K562 (cell line): ENCODE results near the gene ZNF410. TPM values are rescaled to one million over a fixed set of nuclear protein-coding genes. Genes with fewer than 3 reads are reported as not detected.
A peak's percentile ranks its signal among the peaks of the same experiment; 100 is the strongest.

Experiments
- ATAC-seq: fragments of 200-7000 bp; cut with Tn5 transposase; 3 replicates; pipeline ENCODE4 v1.9.1; 2020; ENCODE audit warnings: moderate library complexity
- BruUV-seq: library from RNA; stranded (reverse); fragments of 400-500 nt; replicated peaks from 2 replicates; lab custom pipeline; 2021; lab: Mats Ljungman, UMichigan
- CTCF ChIA-PET: fragments of 300-600 bp; formaldehyde crosslinking; extraction: SDS; loops from one replicate; lab custom pipeline; 2021; ENCODE audit warnings: low intra/inter-chr PET ratio; lab: Yijun Ruan, JAX
- POLR2A ChIA-PET: fragments of 300-600, 350-650 bp; sonication (Branson Sonifier 250); formaldehyde crosslinking; extraction: SDS; loops from one replicate; lab custom pipeline; 2021; ENCODE audit warnings: antibody characterized with exemption, inconsistent platforms; lab: Yijun Ruan, JAX
- DNase-seq, 4 experiments: peaks; one replicate each; pipeline versions ENCODE4 v3.0.0 to v3.0.0-alpha.2; 2011 to 2018; ENCODE audit warnings: low spot score in 3 of 4, mixed read lengths in 3 of 4; ENCODE audit errors: extremely low read depth in 1 of 4
- FAIRE-seq: peaks from 2 replicates; lab custom pipeline; 2011; peaks lifted over from hg19 to GRCh38; lab: Jason Lieb, UNC
- H2AFZ ChIP-seq: 2 replicates; pipeline ENCODE4 v1.6.0; 2011; ENCODE audit warnings: low read depth, low read length, control low read depth, inconsistent platforms
- H3K27ac ChIP-seq: fragments of 200-600 bp; 3 replicates; pipeline ENCODE4 v1.8.0; 2011; ENCODE audit warnings: low read depth, mild to moderate bottlenecking, control low read depth, inconsistent platforms, low read length, moderate library complexity, mixed read lengths; ENCODE audit errors: extremely low read depth
- H3K27me3 ChIP-seq, 2 experiments: fragments of 300-600 bp in 1 of 2; 2 replicates in 1 of 2; 3 replicates in 1 of 2; pipeline versions ENCODE4 v1.6.0 to v1.8.0; 2011; ENCODE audit warnings: inconsistent platforms in 2 of 2, low read length in 2 of 2, mild to moderate bottlenecking in 1 of 2, mixed read lengths in 1 of 2, moderate library complexity in 1 of 2; ENCODE audit not compliant: control insufficient read depth in 2 of 2, insufficient read depth in 2 of 2
- H3K36me3 ChIP-seq: fragments of 300-600 bp; 3 replicates; pipeline ENCODE4 v1.8.0; 2011; ENCODE audit warnings: mild to moderate bottlenecking, low read length, inconsistent platforms; ENCODE audit not compliant: control insufficient read depth, insufficient read depth
- H3K4me1 ChIP-seq, 2 experiments: fragments of 200-600 bp in 1 of 2; replicated peaks in 1 of 2; 2 replicates in 1 of 2; 3 replicates in 1 of 2; pipeline versions ENCODE4 v1.5.1 to v1.8.0; 2011; ENCODE audit warnings: inconsistent platforms in 2 of 2, low read length in 2 of 2, mild to moderate bottlenecking in 1 of 2, mixed read lengths in 1 of 2, moderate library complexity in 1 of 2; ENCODE audit not compliant: control insufficient read depth in 2 of 2, insufficient read depth in 2 of 2
- H3K4me2 ChIP-seq: 2 replicates; pipeline ENCODE4 v1.6.1; 2011; ENCODE audit warnings: low read length, control low read depth, inconsistent platforms, mixed read lengths; ENCODE audit not compliant: insufficient read depth
- H3K4me3 ChIP-seq: fragments of 200-600 bp; sonication (generic), shearing (Covaris generic); 2 replicates; pipeline ENCODE4 v1.5.1; 2016; ENCODE audit warnings: control low read depth, inconsistent platforms
- H3K79me2 ChIP-seq: fragments of 200-600 bp; 3 replicates; pipeline ENCODE4 v1.8.0; 2011; ENCODE audit warnings: low read length, inconsistent platforms; ENCODE audit not compliant: control insufficient read depth, insufficient read depth
- H3K9ac ChIP-seq, 2 experiments: 2 replicates each; pipeline versions ENCODE4 v1.6.0 to v1.6.1; 2011; ENCODE audit warnings: low read depth in 2 of 2, low read length in 2 of 2, control low read depth in 1 of 2, inconsistent platforms in 1 of 2, mild to moderate bottlenecking in 1 of 2, mixed read lengths in 1 of 2; ENCODE audit not compliant: insufficient read depth in 1 of 2
- H3K9me1 ChIP-seq: one replicate; pipeline ENCODE4 v1.6.0; 2011; ENCODE audit warnings: inconsistent platforms, mild to moderate bottlenecking, low read length, moderate library complexity; ENCODE audit not compliant: control insufficient read depth, insufficient read depth
- H3K9me3 ChIP-seq: replicated peaks from 2 replicates; pipeline ENCODE4 v1.5.1; 2011; ENCODE audit warnings: low read depth, low read length, inconsistent platforms; ENCODE audit not compliant: control insufficient read depth, insufficient read depth
- H4K20me1 ChIP-seq: replicated peaks from 2 replicates; pipeline ENCODE4 v1.6.1; 2011; ENCODE audit warnings: low read length, inconsistent platforms, mixed read lengths; ENCODE audit not compliant: control insufficient read depth, insufficient read depth
- BCOR ChIP-seq: fragments of 450-650 bp; IDR thresholded peaks from 2 replicates; pipeline ENCODE4 v1.6.1; 2016
- BRF1 ChIP-seq: IDR thresholded peaks from 3 replicates; pipeline ENCODE4 v1.6.1; 2011; ENCODE audit warnings: borderline replicate concordance, mild to moderate bottlenecking; ENCODE audit not compliant: insufficient read length; ENCODE audit errors: extremely low read depth
- CBX5 ChIP-seq: IDR thresholded peaks from 2 replicates; pipeline ENCODE4 v1.6.1; 2014; ENCODE audit warnings: low read depth, borderline replicate concordance
- CHD4 ChIP-seq: fragments of 200-600 bp; sonication (generic); IDR thresholded peaks from 3 replicates; pipeline ENCODE4 v1.6.1; 2012; ENCODE audit warnings: low read depth, mild to moderate bottlenecking, mixed read lengths, low read length, inconsistent platforms; ENCODE audit not compliant: insufficient read depth, insufficient replicate concordance, poor library complexity, severe bottlenecking
- FOXJ2 ChIP-seq: fragments of 200-800 bp; sonication (Bioruptor generic); IDR thresholded peaks from 2 replicates; pipeline ENCODE4 v1.6.1; 2016; ENCODE audit warnings: missing genetic modification characterization, missing compliant biosample characterization
- HNRNPUL1 ChIP-seq: fragments of 200-400 bp; formaldehyde crosslinking; IDR thresholded peaks from 2 replicates; pipeline ENCODE4 v1.6.1; 2017; ENCODE audit warnings: low read length
- MAFF ChIP-seq: IDR thresholded peaks from 2 replicates; pipeline ENCODE4 v1.6.1; 2012; ENCODE audit warnings: low read length, improper control_type of control experiment
- SIX5 ChIP-seq, 2 experiments: IDR thresholded peaks; 2 replicates each; pipeline ENCODE4 v1.6.1; 2011; ENCODE audit warnings: low read length in 2 of 2, borderline replicate concordance in 1 of 2, low read depth in 1 of 2, mild to moderate bottlenecking in 1 of 2, moderate library complexity in 1 of 2; ENCODE audit not compliant: insufficient read depth in 1 of 2
- TEAD1 ChIP-seq, 2 experiments: fragments of 450-650 bp in 1 of 2; sonication (generic) in 1 of 2; formaldehyde crosslinking; IDR thresholded peaks; 2 replicates each; pipeline versions ENCODE4 v1.4.0 to v1.8.0; 2020 to 2022; ENCODE audit warnings: mild to moderate bottlenecking in 2 of 2, missing genetic modification reagents in 1 of 2
- WGBS: fragments of 100-300 bp; shearing (Covaris generic); methylation state at CpG from one replicate; pipeline ENCODE4 v1.1.6; 2016; ENCODE audit warnings: low coverage, mixed read lengths; ENCODE audit not compliant: insufficient coverage; ENCODE audit errors: missing lambda C conversion rate; 5-methylcytosine and 5-hydroxymethylcytosine counted together
- in situ Hi-C: fragments of 300-500 bp; cut with MboI; formaldehyde crosslinking; loops from 4 replicates; pipeline ENCODE4 v1.15.0; 2018; ENCODE audit warnings: inconsistent platforms, mixed read lengths
- intact Hi-C: fragments of 100-400 bp; cut with micrococcal nuclease; formaldehyde crosslinking; loops from 2 replicates; pipeline ENCODE4 v1.14.2; 2022
- polyA plus RNA-seq, 8 experiments: library from polyadenylated mRNA; depleted of rRNA in 4 of 8; stranded (reverse) in 5 of 8; unstranded in 3 of 8; fragments of >200 nt; fragmentation: Nextera tagmentation in 2 of 8; fragmentation: Illumina TruSeq in 1 of 8; extraction: Ambion mirVana in 2 of 8; extraction: Trizol in 1 of 8; gene quantifications; 2 replicates each; pipeline versions ENCODE4 v1.2.1 to v1.2.3, GENCODE V29; 2011 to 2014; ENCODE audit warnings: inconsistent platforms in 1 of 8, missing spikeins in 1 of 8
- total RNA-seq, 7 experiments: library from RNA; depleted of rRNA in 6 of 7; stranded (reverse); fragments of >200 nt in 6 of 7; fragmentation: Illumina TruSeq in 2 of 7; extraction: Trizol in 2 of 7; gene quantifications; 2 replicates each; pipeline versions ENCODE4 v1.2.1 to v1.2.3, GENCODE V29; 2011 to 2021; ENCODE audit warnings: low replicate concordance in 1 of 7
- TF ChIP-seq, protein P1 (sequence below): sonication (generic); formaldehyde crosslinking; IDR thresholded peaks from 2 replicates; pipeline ENCODE4 v1.8.1; 2022; ENCODE audit warnings: missing genetic modification reagents
- TF ChIP-seq, protein P2 (sequence below), 2 experiments: fragments of 450-650 bp in 1 of 2; sonication (generic) in 1 of 2; formaldehyde crosslinking in 1 of 2; IDR thresholded peaks in 1 of 2; conservative IDR thresholded peaks in 1 of 2; 2 replicates each; pipeline versions ENCODE4 v1.6.1 to v1.8.1; 2016 to 2023; ENCODE audit warnings: mild to moderate bottlenecking in 2 of 2, moderate library complexity in 2 of 2, inconsistent platforms in 1 of 2, missing genetic modification reagents in 1 of 2
- TF ChIP-seq, protein P3 (sequence below): fragments of 250-450 bp; sonication (Bioruptor Pico); IDR thresholded peaks from 2 replicates; pipeline ENCODE4 v1.5.0; 2021

ZNF410 gene
- total and polyA plus RNA-seq, 9 of the 15 experiments (the other 6 are each of a cell fraction or from before 2014, with no cell fraction given) = 20.5 to 64.8 (median 38.7) TPM

DNA sequence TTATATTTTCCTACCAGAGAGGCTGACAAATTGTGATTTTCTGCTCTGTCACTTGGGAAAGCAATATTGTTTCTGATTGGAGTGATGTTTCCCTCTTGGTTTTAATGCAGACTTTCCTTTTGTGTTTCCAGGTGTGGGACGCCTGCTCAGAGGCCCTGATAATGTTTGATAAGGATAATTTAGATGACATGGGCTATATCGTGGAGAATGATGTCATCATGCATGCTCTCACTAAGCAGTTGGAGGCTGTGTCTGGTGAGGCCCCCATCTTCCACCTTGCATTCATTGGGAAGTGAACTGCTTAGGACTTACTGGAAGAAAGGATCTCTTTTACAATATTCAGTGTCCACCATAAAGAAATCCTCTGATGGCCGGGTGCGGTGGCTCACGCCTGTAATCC, 69.0 kb downstream of the ZNF410 start:
- BruUV-seq = no TSS peak
- no peak for FAIRE-seq
- no peak for DNase-seq
- no peaks in the 10 kb centered on the region for H3K27me3 ChIP-seq
- intact Hi-C loops (no loop called here), in situ Hi-C loops (no loop called here)
- 79% methylated on average over 5 of the region's 5 CpGs for WGBS
- H3K4me1 ChIP-seq = no peaks in the 10 kb centered on the region
- H3K9me3 ChIP-seq = no peaks in the 10 kb centered on the region
- ChIA-PET POLR2A (no interaction called here), CTCF (no interaction called here)
- TF ChIP-seq TEAD1 (CRISPR knock-in tag; IDR thresholded peaks at IDR 0.05) = no peak
- TF ChIP-seq, protein P1, sequence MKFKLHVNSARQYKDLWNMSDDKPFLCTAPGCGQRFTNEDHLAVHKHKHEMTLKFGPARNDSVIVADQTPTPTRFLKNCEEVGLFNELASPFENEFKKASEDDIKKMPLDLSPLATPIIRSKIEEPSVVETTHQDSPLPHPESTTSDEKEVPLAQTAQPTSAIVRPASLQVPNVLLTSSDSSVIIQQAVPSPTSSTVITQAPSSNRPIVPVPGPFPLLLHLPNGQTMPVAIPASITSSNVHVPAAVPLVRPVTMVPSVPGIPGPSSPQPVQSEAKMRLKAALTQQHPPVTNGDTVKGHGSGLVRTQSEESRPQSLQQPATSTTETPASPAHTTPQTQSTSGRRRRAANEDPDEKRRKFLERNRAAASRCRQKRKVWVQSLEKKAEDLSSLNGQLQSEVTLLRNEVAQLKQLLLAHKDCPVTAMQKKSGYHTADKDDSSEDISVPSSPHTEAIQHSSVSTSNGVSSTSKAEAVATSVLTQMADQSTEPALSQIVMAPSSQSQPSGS (CRISPR knock-in tag) = no peak
- TF ChIP-seq FOXJ2 (tag) = no peak
- H3K9ac ChIP-seq = no peak overlapping the region
- H4K20me1 ChIP-seq = no peaks in the 10 kb centered on the region
- H3K27ac ChIP-seq = no peak overlapping the region
- peaks cover 4% of the 10 kb centered on the region; the same call in 2 of the 3 replicates for H3K79me2 ChIP-seq
- peaks cover 52% of the 10 kb centered on the region; the same call in 2 of the 3 replicates for H3K36me3 ChIP-seq
- H3K4me3 ChIP-seq = no peak overlapping the region
- peaks cover 3% of the 10 kb centered on the region for H3K9me1 ChIP-seq
- ATAC-seq = no peak
- H2AFZ ChIP-seq = no peak overlapping the region
- H3K4me2 ChIP-seq = no peak overlapping the region

DNA sequence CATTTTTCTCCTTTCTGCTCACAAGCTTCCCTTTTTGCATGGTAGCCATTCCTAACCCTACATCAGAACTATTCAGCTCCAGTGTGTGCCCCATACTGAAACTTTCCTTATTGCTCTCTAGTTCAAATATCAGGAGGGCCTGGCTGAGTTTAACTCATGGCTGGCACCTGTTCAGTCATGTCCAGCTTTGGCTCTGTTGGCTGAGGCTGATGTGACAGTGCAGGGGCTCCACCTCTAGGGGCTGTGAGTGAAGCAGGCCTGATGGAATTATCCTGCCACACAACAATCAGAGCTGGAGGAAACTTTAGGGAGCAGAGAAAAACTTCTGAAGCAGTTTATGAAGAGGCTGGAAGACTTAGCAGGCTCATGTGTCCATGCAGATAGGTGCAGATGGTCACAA, 71.9 kb downstream of the ZNF410 start:
- no TSS peak for BruUV-seq
- H3K9me3 ChIP-seq = no peaks in the 10 kb centered on the region
- intact Hi-C loops (no loop called here), in situ Hi-C loops (no loop called here)
- no peaks in the 10 kb centered on the region for H3K4me1 ChIP-seq
- H4K20me1 ChIP-seq = no peaks in the 10 kb centered on the region
- POLR2A ChIA-PET = interaction anchor here (1.4 kb wide), 1 partner anchor 13 kb away, joined by 3 read pairs; no protein-coding TSS in a partner anchor
- ATAC-seq (peak; percentile 42; the same call in 1 of the 3 replicates), FAIRE-seq (no peak), DNase-seq (no peak)
- no peak overlapping the region for H3K9ac ChIP-seq
- CTCF ChIA-PET = no interaction called here
- H3K79me2 ChIP-seq = no peaks in the 10 kb centered on the region
- no peak overlapping the region for H2AFZ ChIP-seq
- no peak overlapping the region for H3K4me3 ChIP-seq
- no peak overlapping the region for H3K4me2 ChIP-seq
- peaks cover 75% of the 10 kb centered on the region; the same call in 2 of the 3 replicates for H3K36me3 ChIP-seq
- peaks cover 2% of the 10 kb centered on the region for H3K9me1 ChIP-seq
- no peaks in the 10 kb centered on the region for H3K27me3 ChIP-seq
- H3K27ac ChIP-seq = no peak overlapping the region
- TF ChIP-seq MAFF (no peak), CBX5 (no peak), CHD4 (no peak), HNRNPUL1 (no peak), SIX5 (IDR thresholded peaks at IDR 0.05; ENCODE audit: borderline replicate concordance in 1 of 2, insufficient read depth in 1 of 2, low read depth in 1 of 2, low read length in 2 of 2) (no peak), BCOR (no peak), BRF1 (no peak)
- TF ChIP-seq, protein P2, sequence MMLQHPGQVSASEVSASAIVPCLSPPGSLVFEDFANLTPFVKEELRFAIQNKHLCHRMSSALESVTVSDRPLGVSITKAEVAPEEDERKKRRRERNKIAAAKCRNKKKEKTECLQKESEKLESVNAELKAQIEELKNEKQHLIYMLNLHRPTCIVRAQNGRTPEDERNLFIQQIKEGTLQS (IDR thresholded peaks at IDR 0.05) = no peak
- TF ChIP-seq, protein P2 (CRISPR knock-in tag; conservative IDR thresholded peaks at IDR 0.05) = no peak
- TF ChIP-seq, protein P3, sequence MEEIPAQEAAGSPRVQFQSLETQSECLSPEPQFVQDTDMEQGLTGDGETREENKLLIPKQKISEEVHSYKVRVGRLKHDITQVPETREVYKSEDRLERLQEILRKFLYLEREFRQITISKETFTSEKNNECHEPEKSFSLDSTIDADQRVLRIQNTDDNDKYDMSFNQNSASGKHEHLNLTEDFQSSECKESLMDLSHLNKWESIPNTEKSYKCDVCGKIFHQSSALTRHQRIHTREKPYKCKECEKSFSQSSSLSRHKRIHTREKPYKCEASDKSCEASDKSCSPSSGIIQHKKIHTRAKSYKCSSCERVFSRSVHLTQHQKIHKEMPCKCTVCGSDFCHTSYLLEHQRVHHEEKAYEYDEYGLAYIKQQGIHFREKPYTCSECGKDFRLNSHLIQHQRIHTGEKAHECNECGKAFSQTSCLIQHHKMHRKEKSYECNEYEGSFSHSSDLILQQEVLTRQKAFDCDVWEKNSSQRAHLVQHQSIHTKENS = no peak
